ENCODE results near the gene ERLIN1. TPM values are rescaled to one million over a fixed set of nuclear protein-coding genes. Genes with fewer than 3 reads are reported as not detected.

Gene ERLIN1
- total RNA-seq, 1 donor from 2014 or later = 35.7 TPM

GRCh38 chr10:100223879-100224278 lies 38.0 kb upstream of the ERLIN1 start:
- H3K36me3 Mint-ChIP-seq = peaks cover 10% of the 10 kb centered on the region
- Histone ChIP-seq H3K4me1 (peaks cover 12% of the 10 kb centered on the region), H3K27me3 (no peaks in the 10 kb centered on the region), H3K79me2 (ENCODE audit: low read depth) (peaks cover 28% of the 10 kb centered on the region), H3K4me3 (no peak overlapping the region), H3K27ac (no peak overlapping the region), H3K9ac (no peak overlapping the region), H2AFZ (replicated peaks) (no peak overlapping the region), H3K36me3 (peaks cover 28% of the 10 kb centered on the region), H3K9me3 (ENCODE audit: low read depth) (no peaks in the 10 kb centered on the region), H3K4me2 (no peak overlapping the region), H3F3A (ENCODE audit: low read depth) (no peaks in the 10 kb centered on the region), H4K20me1 (ENCODE audit: low read depth) (peaks cover 3% of the 10 kb centered on the region)
- TF ChIP-seq EZH2 (IDR thresholded peaks at IDR 0.05) = no peak
- TF ChIP-seq EZH2phosphoT487 (IDR thresholded peaks at IDR 0.05) = no peak
- TF ChIP-seq, protein P1, sequence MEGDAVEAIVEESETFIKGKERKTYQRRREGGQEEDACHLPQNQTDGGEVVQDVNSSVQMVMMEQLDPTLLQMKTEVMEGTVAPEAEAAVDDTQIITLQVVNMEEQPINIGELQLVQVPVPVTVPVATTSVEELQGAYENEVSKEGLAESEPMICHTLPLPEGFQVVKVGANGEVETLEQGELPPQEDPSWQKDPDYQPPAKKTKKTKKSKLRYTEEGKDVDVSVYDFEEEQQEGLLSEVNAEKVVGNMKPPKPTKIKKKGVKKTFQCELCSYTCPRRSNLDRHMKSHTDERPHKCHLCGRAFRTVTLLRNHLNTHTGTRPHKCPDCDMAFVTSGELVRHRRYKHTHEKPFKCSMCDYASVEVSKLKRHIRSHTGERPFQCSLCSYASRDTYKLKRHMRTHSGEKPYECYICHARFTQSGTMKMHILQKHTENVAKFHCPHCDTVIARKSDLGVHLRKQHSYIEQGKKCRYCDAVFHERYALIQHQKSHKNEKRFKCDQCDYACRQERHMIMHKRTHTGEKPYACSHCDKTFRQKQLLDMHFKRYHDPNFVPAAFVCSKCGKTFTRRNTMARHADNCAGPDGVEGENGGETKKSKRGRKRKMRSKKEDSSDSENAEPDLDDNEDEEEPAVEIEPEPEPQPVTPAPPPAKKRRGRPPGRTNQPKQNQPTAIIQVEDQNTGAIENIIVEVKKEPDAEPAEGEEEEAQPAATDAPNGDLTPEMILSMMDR (IDR thresholded peaks at IDR 0.05) = no peak
- DNase-seq (ENCODE audit: low spot score) = no peak
- no peak overlapping the region for H3K4me3 Mint-ChIP-seq
- H3K27ac Mint-ChIP-seq = no peak overlapping the region
- no peaks in the 10 kb centered on the region for H3K9me3 Mint-ChIP-seq
- peaks cover 9% of the 10 kb centered on the region for H3K4me1 Mint-ChIP-seq
- H3K27me3 Mint-ChIP-seq (ENCODE audit: insufficient read depth, low read depth) = no peaks in the 10 kb centered on the region

DNA sequence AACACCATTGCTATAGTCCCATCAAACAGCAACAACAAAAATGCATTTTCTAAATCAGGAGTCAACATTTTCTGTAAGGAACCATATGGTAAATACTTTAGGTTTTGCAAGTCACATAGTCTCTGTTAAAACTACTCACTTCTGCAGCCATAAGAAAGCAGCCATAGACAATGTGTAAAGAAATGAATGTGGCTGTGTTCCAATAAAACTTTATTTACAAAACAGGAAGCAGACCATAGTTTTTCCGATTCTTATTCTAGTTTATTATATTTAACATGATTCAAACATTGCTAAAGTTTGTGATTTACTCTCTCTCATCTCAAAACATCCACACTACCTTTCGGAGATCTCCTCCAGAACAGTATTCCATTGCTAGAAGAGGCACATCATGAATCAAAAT lies 36.7 kb upstream of the ERLIN1 start:
- H3K4me3 Mint-ChIP-seq = no peak overlapping the region
- Histone ChIP-seq H3K79me2 (ENCODE audit: low read depth) (peaks cover 14% of the 10 kb centered on the region), H4K20me1 (ENCODE audit: low read depth) (peaks cover under 1% of the 10 kb centered on the region), H3K4me2 (no peak overlapping the region), H3K27ac (no peak overlapping the region), H3K9me3 (ENCODE audit: low read depth) (no peaks in the 10 kb centered on the region), H3K9ac (no peak overlapping the region), H2AFZ (replicated peaks) (no peak overlapping the region), H3K36me3 (peaks cover 28% of the 10 kb centered on the region), H3K4me3 (no peak overlapping the region), H3F3A (ENCODE audit: low read depth) (no peaks in the 10 kb centered on the region), H3K4me1 (peaks cover under 1% of the 10 kb centered on the region), H3K27me3 (no peaks in the 10 kb centered on the region)
- H3K36me3 Mint-ChIP-seq = peaks cover 14% of the 10 kb centered on the region
- no peak overlapping the region for H3K27ac Mint-ChIP-seq
- H3K4me1 Mint-ChIP-seq = peaks cover under 1% of the 10 kb centered on the region
- H3K9me3 Mint-ChIP-seq = no peaks in the 10 kb centered on the region
- H3K27me3 Mint-ChIP-seq (ENCODE audit: insufficient read depth, low read depth) = no peaks in the 10 kb centered on the region
- TF ChIP-seq, protein P1 (IDR thresholded peaks at IDR 0.05) = no peak
- no peak for TF ChIP-seq EZH2 (IDR thresholded peaks at IDR 0.05)
- TF ChIP-seq EZH2phosphoT487 (IDR thresholded peaks at IDR 0.05) = no peak
- no peak for DNase-seq (ENCODE audit: low spot score)

DNA sequence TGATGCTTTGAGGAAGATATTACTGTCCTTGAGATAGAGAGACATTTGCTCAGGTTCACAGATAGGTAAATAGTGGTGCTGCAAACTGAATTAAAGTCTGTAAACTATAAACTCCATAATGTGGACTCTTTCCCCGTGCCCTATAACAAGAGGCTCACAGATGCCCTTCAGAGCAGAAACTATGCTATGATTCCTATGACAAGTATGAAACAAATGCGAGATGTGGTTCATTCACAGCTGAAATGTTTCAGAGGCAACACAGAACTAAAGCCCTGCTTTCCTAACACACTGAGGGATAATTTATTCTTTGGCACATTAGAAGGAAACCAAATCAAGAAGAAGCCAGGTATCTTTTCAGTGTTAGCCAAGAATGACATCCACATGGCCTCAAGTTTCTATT lies 30.2 kb upstream of the ERLIN1 start:
- no peak overlapping the region for H3K4me2 ChIP-seq
- no peaks in the 10 kb centered on the region for H3K4me1 ChIP-seq
- H3K27me3 Mint-ChIP-seq (ENCODE audit: insufficient read depth, low read depth) = no peaks in the 10 kb centered on the region
- H3K9ac ChIP-seq = no peak overlapping the region
- H3K27ac ChIP-seq = no peak overlapping the region
- H3F3A ChIP-seq (ENCODE audit: low read depth) = no peaks in the 10 kb centered on the region
- TF ChIP-seq, protein P1 (IDR thresholded peaks at IDR 0.05) = no peak
- no peak for TF ChIP-seq EZH2 (IDR thresholded peaks at IDR 0.05)
- no peak for TF ChIP-seq EZH2phosphoT487 (IDR thresholded peaks at IDR 0.05)
- no peak for DNase-seq (ENCODE audit: low spot score)
- no peak overlapping the region for H3K4me3 Mint-ChIP-seq
- peaks cover 9% of the 10 kb centered on the region for H3K36me3 ChIP-seq
- no peak overlapping the region for H3K4me3 ChIP-seq
- no peaks in the 10 kb centered on the region for H3K4me1 Mint-ChIP-seq
- no peak overlapping the region for H2AFZ ChIP-seq (replicated peaks)
- no peaks in the 10 kb centered on the region for H3K79me2 ChIP-seq (ENCODE audit: low read depth)
- no peaks in the 10 kb centered on the region for H4K20me1 ChIP-seq (ENCODE audit: low read depth)
- H3K9me3 Mint-ChIP-seq = no peaks in the 10 kb centered on the region
- peaks cover 12% of the 10 kb centered on the region for H3K36me3 Mint-ChIP-seq
- no peaks in the 10 kb centered on the region for H3K27me3 ChIP-seq
- H3K27ac Mint-ChIP-seq = no peak overlapping the region
- no peaks in the 10 kb centered on the region for H3K9me3 ChIP-seq (ENCODE audit: low read depth)

Data from neural progenitor cell (in vitro differentiated cells).